B cell (primary cell): ENCODE measurements around the gene UBA5.
A peak's percentile ranks its signal among the peaks of the same experiment; 100 is the strongest.

Experiments used
- CTCF ChIP-seq: fragments of 200-600 bp; IDR thresholded peaks from one replicate; pipeline ENCODE4 v1.8.0; 2022; ENCODE audit warnings: antibody characterized with exemption, mild to moderate bottlenecking
- EZH2 ChIP-seq: IDR thresholded peaks from 2 replicates; pipeline ENCODE4 v1.6.1; 2012; ENCODE audit warnings: borderline replicate concordance, low read depth, mild to moderate bottlenecking, moderate library complexity, low read length; ENCODE audit not compliant: insufficient read depth, poor library complexity, severe bottlenecking

DNA sequence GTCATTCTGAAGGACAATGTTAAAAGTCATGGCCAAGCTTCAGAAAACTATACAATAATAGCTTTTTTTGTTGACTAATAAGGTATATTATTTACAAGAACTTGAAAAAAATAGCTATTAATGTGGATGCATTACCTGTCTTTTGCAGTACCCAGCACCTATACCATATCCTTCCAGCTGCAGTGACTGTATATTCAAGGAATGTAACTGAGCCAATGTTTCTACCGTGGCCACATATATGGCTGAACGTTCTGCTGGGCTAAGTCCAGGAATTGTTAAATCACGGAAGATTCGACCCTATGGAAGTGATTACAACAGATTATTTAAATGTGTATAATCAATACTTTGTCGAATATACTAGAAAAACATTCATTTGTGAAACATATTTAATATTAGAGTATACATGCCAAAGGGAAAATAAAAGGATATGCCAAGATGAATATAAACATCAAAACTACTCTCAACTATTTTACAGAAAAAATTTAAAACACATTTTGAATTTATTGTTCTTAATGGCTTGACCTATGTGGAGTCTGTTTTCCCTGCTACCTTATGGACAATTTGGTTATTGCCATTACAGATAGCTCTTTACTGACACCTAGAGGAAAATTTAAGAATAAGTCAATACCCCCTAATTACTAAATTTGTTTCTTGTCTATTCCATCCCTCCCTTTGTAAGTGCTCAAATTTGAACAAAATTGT lies 18.1 kb upstream of the UBA5 start:
- TF ChIP-seq CTCF (peak; percentile 89), EZH2 (no peak)
